Stomach (tissue), 4 donors: ENCODE results near the gene FOXP2.

Source experiments
- CTCF ChIP-seq, 7 experiments: fragments of 450-650 bp in 4 of 7; fragments of 200-600 bp in 3 of 7; sonication (generic) in 3 of 7; IDR thresholded peaks; one replicate each; pipeline ENCODE4 v1.5.1; 2016 to 2019; ENCODE audit warnings: antibody characterized with exemption in 7 of 7, control low read depth in 2 of 7, mild to moderate bottlenecking in 1 of 7
- EP300 ChIP-seq: sonication (generic); formaldehyde crosslinking; IDR thresholded peaks from one replicate; pipeline ENCODE4 v1.6.1; 2017; ENCODE audit warnings: antibody characterized with exemption
- POLR2A ChIP-seq, 4 donors: fragments of 450-650 bp; IDR thresholded peaks; one replicate each; pipeline ENCODE4 v1.6.1; 2016; ENCODE audit warnings: antibody characterized with exemption in 4 of 4, control low read depth in 2 of 4, mild to moderate bottlenecking in 1 of 4, moderate library complexity in 1 of 4

- TF ChIP-seq CTCF (IDR thresholded peaks at IDR 0.05) (no peak), POLR2A (IDR thresholded peaks at IDR 0.05) (no peak), EP300 (no peak)
Observed at GRCh38 chr7:114657279-114657678, 242.7 kb downstream of the FOXP2 start.
